Skin of body (tissue), 2 donors: ENCODE measurements around the gene ALOX15. TPM values are rescaled to one million over a fixed set of nuclear protein-coding genes. Genes with fewer than 3 reads are reported as not detected.
"Not testable (repeated sequence)": the region's sequence is repeated elsewhere in the genome, so short reads cannot be mapped to it uniquely, and the experiment has no call there.

ENCODE experiments used
- DNase-seq: peaks from one replicate; lab custom pipeline; 2025; lab: John Stamatoyannopoulos, UW
- total RNA-seq: library from RNA; depleted of rRNA; stranded (reverse); fragments of >200 nt; gene quantifications from one replicate; pipeline ENCODE4 v1.2.3, GENCODE V29; 2014

The ALOX15 gene
- total RNA-seq = 2.9 TPM

- DNase-seq = no peak
These were observed at the start of gene ALOX15 for GRCh38 chr17:4641297-4642195. ALOX15 (minus strand) TSS chr17:4641678; CDS start chr17:4641651, 27 bp downstream.

- DNase-seq = no peak
These were observed 49.3 kb upstream of the ALOX15 start for GRCh38 chr17:4690745-4691144.

- DNase-seq = not testable (repeated sequence)
These were observed 48.4 kb upstream of the ALOX15 start for GRCh38 chr17:4689872-4690271.

GRCh38 chr17:4683739-4684138 lies 42.3 kb upstream of the ALOX15 start:
- not testable (repeated sequence) for DNase-seq

GRCh38 chr17:4679658-4680057 lies 38.2 kb upstream of the ALOX15 start:
- no peak for DNase-seq

GRCh38 chr17:4678448-4679026 lies 37.1 kb upstream of the ALOX15 start:
- no peak for DNase-seq

- no peak for DNase-seq
These were observed 35.3 kb upstream of the ALOX15 start for GRCh38 chr17:4676791-4677190.

- DNase-seq = no peak
These were observed 34.3 kb upstream of the ALOX15 start for GRCh38 chr17:4675791-4676190.

GRCh38 chr17:4674685-4674998 lies 33.2 kb upstream of the ALOX15 start:
- DNase-seq = no peak

- DNase-seq = no peak
These were observed 32.7 kb upstream of the ALOX15 start for GRCh38 chr17:4673986-4674684.

GRCh38 chr17:4673169-4673568 lies 31.7 kb upstream of the ALOX15 start:
- no peak for DNase-seq

- no peak for DNase-seq
These were observed 31.3 kb upstream of the ALOX15 start for GRCh38 chr17:4672751-4673150.

GRCh38 chr17:4672055-4672630 lies 30.7 kb upstream of the ALOX15 start:
- no peak for DNase-seq

- no peak for DNase-seq
These were observed 25.7 kb upstream of the ALOX15 start for GRCh38 chr17:4667166-4667565.

- no peak for DNase-seq
These were observed 24.8 kb upstream of the ALOX15 start for GRCh38 chr17:4666296-4666695.

GRCh38 chr17:4665027-4665426 lies 23.5 kb upstream of the ALOX15 start:
- no peak for DNase-seq

GRCh38 chr17:4664230-4664629 lies 22.8 kb upstream of the ALOX15 start:
- DNase-seq = no peak

- DNase-seq = no peak
These were observed 22.2 kb upstream of the ALOX15 start for GRCh38 chr17:4663711-4664110.

- DNase-seq = no peak
These were observed 17.2 kb upstream of the ALOX15 start for GRCh38 chr17:4658478-4659305.

GRCh38 chr17:4657678-4658077 lies 16.2 kb upstream of the ALOX15 start:
- no peak for DNase-seq

- not testable (repeated sequence) for DNase-seq
These were observed 14.5 kb upstream of the ALOX15 start for GRCh38 chr17:4655933-4656332.
